ENCODE measurements around the gene SMIM20.
"Not testable (repeated sequence)": the region's sequence is repeated elsewhere in the genome, so short reads cannot be mapped to it uniquely, and the experiment has no call there.

The SMIM20 gene

GRCh38 chr4:25890571-25891485 is 23.2 kb upstream of the SMIM20 start:
- no peak for DNase-seq (ENCODE audit: low read depth in 2 of 2)

- no peak for DNase-seq (ENCODE audit: low read depth in 2 of 2)
Observed at GRCh38 chr4:25892796-25893195, 21.2 kb upstream of the SMIM20 start.

DNA sequence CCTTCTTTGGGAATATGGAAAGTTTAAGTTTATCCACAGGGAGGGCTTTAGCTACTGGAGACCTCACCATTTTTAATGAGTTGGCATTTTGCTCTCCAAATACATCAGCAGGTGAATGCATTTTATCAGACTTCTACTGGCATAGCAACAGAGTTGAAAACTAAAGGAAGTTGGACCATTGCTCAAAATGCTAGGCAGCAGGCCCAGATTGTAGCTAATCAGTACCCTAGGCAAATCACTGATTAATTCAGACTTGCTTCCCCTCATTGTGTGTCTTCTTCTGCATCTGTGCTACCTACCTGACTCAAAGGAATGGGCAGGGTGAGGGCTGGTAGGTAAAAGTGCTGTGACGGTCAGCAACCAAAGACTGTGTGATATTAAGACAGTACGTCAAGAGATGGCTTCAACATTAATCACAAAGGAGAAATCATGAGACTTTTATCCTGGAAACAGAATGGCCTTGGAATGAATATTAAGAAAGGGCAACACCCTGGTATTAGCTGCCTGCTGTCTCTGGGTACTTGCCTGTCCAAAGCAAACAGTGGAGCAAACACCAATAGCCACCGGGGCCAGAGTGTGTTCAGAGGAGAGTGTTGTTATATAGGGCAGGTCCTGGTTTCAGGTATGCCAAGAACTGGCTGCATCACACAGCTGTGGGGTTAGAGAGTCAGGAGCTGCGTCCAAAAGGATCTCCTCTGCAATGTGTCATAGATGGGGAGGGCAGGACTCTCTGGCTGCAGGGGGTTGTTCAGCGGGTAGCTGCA is 17.1 kb upstream of the SMIM20 start:
- no peak for DNase-seq (ENCODE audit: low read depth in 2 of 2)

DNA sequence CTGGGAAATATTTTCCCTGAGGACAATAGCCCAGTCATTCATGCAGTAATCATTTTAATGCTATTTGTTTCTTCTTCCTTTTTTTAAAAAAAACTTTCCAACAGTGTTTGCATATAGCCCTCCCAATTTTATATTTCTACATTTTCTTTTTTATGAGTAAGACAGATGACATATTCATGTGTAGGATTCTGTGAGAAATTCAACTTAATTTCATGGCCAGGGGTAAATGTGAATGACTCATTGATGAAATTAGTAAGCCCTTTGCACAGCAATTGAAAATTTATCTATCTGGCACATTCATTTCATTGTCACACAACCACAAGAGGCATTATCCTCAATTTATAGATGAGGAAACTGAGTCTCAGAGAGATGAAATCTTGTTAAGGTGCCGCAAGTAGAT is 13.7 kb upstream of the SMIM20 start:
- DNase-seq (ENCODE audit: low read depth in 2 of 2) = no peak

DNA sequence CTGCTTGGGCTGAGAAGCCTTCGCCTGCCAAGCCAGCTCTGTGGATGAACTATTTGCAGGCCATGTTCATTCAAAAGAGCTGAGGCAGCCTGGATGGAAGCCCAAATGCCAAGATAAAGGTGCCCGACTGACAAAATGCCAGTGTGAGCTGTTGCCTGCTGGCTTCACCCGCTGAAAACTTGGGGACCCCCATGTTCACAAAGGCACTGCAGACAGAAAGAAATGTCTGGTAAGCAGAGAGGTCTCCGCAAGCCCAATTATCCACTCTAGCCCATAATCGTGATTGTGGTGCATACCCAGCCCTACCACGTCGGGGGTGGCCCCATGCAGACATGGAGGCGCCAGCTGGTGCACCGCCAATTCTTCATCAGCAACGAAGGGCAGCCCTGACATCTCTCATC is 13.0 kb upstream of the SMIM20 start:
- DNase-seq (ENCODE audit: low read depth in 2 of 2) = no peak

- no peak for DNase-seq (ENCODE audit: low read depth in 2 of 2)
Observed at GRCh38 chr4:25903900-25904747, 9.9 kb upstream of the SMIM20 start.

- DNase-seq (ENCODE audit: low read depth in 2 of 2) = no peak
Observed at GRCh38 chr4:25904748-25905082, 9.3 kb upstream of the SMIM20 start.

DNA sequence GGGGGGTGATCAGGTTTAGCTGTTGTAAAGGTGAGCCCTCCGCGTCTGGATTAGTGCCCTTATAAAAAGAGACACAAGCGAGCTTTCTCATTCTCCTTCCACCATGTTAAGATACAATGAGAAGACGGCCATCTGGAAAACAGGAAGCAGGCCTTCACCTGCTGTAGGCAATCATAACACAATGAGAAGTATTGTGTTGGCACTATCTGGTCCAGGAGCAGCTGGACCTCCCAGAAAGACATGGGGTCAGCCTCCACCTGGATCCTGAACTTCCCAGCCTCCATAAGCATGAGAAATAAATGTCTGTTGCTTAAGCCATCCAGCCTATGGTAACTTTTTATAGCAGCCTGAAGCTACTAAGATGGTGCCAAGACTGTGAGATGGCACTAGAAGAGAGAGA is 8.6 kb upstream of the SMIM20 start:
- DNase-seq (ENCODE audit: low read depth in 2 of 2) = no peak

DNA sequence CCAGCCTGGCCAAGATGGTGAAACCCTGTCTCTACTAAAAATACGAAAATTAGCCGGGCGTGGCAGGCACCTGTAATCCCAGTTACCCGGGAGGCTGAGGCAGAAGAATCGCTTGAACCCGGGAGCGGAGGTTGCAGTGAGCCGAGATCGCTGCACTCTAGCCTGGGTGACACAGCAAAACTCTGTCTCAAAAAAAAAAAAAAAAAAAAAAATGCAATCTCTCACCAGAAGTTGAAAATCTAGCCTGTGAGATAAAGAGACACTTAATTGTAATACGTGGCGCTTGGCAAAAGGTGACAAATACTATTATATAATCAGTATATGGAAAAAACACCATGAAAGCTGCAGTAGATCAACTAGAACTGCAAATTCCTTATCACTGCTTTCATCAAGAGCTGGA is 7.9 kb upstream of the SMIM20 start:
- not testable (repeated sequence) for DNase-seq (ENCODE audit: low read depth in 2 of 2)

GRCh38 chr4:25908491-25908901 is 5.5 kb upstream of the SMIM20 start:
- DNase-seq (ENCODE audit: low read depth in 2 of 2) = no peak

- no peak for DNase-seq (ENCODE audit: low read depth in 2 of 2)
Observed at GRCh38 chr4:25911356-25911755, 2.7 kb upstream of the SMIM20 start.

GRCh38 chr4:25913056-25913850 is 767 bp upstream of the SMIM20 start:
- DNase-seq (ENCODE audit: low read depth in 2 of 2) = no peak

- no peak for DNase-seq (ENCODE audit: low read depth in 2 of 2)
Observed at GRCh38 chr4:25914670-25915352, 791 bp downstream of the SMIM20 start.

DNA sequence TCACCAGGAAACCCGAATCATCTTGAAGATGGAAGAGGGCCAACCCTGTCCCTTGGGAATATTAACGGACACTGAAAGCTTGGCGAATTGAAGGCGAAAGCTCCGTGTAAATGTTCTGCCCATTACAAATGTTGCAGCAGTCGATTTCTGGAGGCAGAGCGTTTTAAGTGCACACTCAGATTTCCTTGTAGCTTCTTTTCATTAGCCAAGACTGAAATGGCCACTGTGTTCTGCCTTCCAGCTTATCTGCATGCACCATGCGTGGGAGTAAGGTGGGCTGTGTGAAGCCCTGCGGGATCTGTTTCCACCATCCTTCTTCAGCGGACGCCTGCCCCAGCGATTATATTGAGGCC is 1.3 kb downstream of the SMIM20 start:
- no peak for DNase-seq (ENCODE audit: low read depth in 2 of 2)

DNA sequence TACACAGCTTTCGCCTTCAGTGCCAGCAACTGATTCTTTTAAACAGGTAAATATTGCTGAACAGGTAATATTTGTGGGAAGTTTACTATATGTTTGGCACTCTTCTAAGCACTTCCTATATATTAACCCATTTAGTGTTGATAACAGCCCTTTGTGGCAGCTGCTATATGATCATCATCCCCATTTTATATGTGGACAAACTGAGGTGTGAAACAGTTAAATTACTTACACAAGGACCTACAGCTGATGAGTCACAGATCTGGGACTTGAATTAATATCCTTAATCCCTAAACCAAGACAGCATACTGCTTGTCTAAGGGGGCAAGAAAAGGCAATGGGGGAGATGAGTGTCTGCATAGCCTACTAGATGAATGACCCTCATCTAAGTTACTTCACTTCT is 2.9 kb downstream of the SMIM20 start:
- DNase-seq (ENCODE audit: low read depth in 2 of 2) = no peak

GRCh38 chr4:25919676-25920075 is 5.7 kb downstream of the SMIM20 start:
- DNase-seq (ENCODE audit: low read depth in 2 of 2) = no peak

DNA sequence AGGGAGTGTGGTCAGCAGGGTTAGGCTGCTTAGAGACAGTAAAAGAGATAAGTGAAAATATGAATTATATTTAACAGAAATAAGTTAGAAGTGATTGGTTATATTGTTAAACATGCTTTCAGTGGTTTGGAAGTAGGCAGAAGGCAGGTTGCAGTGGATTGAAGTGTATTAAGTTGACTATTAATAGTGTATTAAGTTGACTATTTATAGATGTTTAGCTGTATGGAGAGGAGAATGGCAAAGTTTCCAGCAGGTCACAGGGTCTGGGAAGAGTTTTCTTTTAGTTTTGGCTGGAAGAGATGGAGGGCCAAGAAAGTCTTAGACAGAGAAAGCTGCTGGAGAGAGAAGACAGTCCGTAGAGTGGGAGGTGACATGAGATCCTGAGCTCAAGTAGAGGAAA is 7.9 kb downstream of the SMIM20 start:
- no peak for DNase-seq (ENCODE audit: low read depth in 2 of 2)

GRCh38 chr4:25922812-25923369 is 8.9 kb downstream of the SMIM20 start:
- no peak for DNase-seq (ENCODE audit: low read depth in 2 of 2)

- no peak for DNase-seq (ENCODE audit: low read depth in 2 of 2)
Observed at GRCh38 chr4:25923745-25924144, 9.7 kb downstream of the SMIM20 start.

DNA sequence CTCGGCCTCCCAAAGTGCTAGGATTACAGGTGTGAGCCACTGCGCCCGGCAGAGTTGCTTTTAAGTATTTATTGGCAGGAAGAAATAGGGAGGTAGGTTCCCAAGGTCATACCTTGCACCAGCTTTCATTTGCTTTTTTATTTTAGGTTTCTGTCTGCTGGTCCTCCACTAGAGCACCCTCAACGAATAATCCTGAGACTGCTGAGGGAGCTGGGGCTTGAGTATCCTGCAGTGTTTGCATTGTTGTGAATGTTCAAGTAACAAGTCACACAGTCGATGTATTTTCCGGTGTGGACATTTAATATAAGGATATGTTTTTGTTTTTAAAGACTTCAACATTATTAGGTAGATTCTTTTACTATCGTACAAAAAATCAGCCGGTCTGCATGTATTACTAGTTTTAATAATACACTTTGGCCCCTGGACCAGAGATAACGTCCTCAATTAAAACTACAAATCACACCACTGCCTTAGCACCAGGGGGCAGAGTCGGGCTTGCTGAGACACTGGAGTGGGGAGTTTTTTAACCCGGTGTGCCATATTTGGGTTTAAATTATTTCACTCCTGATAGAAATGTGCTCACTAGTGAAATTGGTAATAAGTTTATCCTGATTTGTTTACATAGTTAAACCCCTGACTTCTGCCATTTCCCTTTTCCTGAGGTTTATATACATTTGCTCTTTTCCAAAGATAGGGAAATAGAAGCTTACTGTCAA is 11.6 kb downstream of the SMIM20 start:
- no peak for DNase-seq (ENCODE audit: low read depth in 2 of 2)
